Measurements from ENCODE around the gene NRBP1. TPM values are rescaled to one million over a fixed set of nuclear protein-coding genes. Genes with fewer than 3 reads are reported as not detected.
"Not testable (repeated sequence)": the region's sequence is repeated elsewhere in the genome, so short reads cannot be mapped to it uniquely, and the experiment has no call there.

NRBP1 gene
- polyA plus RNA-seq, 3 donors, result 44.9 to 67.0 (median 65.7) TPM

- H3K27ac ChIP-seq (ENCODE audit: low read depth, low read length), result no peak overlapping the region
- WGBS, 3 donors, result 79 to 90% (median 88%) methylated on average over 9 of the region's 9 CpGs
Measured at GRCh38 chr2:27412419-27413152, 15.8 kb upstream of the NRBP1 start.

GRCh38 chr2:27416151-27416550 is 12.3 kb upstream of the NRBP1 start:
- whole genome bisulfite sequencing, 3 donors, result 94 to 95% (median 94%) methylated on average over 6 of the region's 6 CpGs
- no peak overlapping the region for H3K27ac ChIP-seq (ENCODE audit: low read depth, low read length)

GRCh38 chr2:27420996-27421395 is 7.4 kb upstream of the NRBP1 start:
- H3K27ac ChIP-seq (ENCODE audit: low read depth, low read length), result no peak overlapping the region

- no peak overlapping the region for H3K27ac ChIP-seq (ENCODE audit: low read depth, low read length)
- WGBS, 3 donors, result 78 to 89% (median 87%) methylated on average over 4 of the region's 4 CpGs
Measured at GRCh38 chr2:27421660-27422250, 6.7 kb upstream of the NRBP1 start.

- WGBS, 3 donors, result 94 to 97% (median 96%) methylated on average over 3 of the region's 3 CpGs
Measured at GRCh38 chr2:27422958-27423357, 5.5 kb upstream of the NRBP1 start.

GRCh38 chr2:27425039-27425438 is 3.4 kb upstream of the NRBP1 start:
- not testable (repeated sequence) for H3K27ac ChIP-seq (ENCODE audit: low read depth, low read length)
- WGBS, 3 donors, result 69 to 94% (median 91%) methylated on average over 10 of the region's 10 CpGs

More at GRCh38 chr2:27422958-27423357, 5.5 kb upstream of the NRBP1 start:
- no peak overlapping the region for H3K27ac ChIP-seq (ENCODE audit: low read depth, low read length)

GRCh38 chr2:27427863-27428212 is 593 bp upstream of the NRBP1 start:
- no peak overlapping the region for H3K27ac ChIP-seq (ENCODE audit: low read depth, low read length)
- WGBS, 3 donors, result 6 to 15% (median 14%) methylated on average over 7 of the region's 7 CpGs

GRCh38 chr2:27428978-27429541 is 629 bp downstream of the NRBP1 start:
- WGBS, 3 donors, result 0 to 1% (median 0%) methylated on average over 40 to 51 of the region's 51 CpGs
- peak overlapping the region; percentile 51 for H3K27ac ChIP-seq (ENCODE audit: low read depth, low read length)

- H3K27ac ChIP-seq (ENCODE audit: low read depth, low read length), result no peak overlapping the region
Measured at GRCh38 chr2:27431395-27431794, 3.0 kb downstream of the NRBP1 start.

GRCh38 chr2:27435628-27436027 is 7.2 kb downstream of the NRBP1 start:
- no peak overlapping the region for H3K27ac ChIP-seq (ENCODE audit: low read depth, low read length)
- 81 to 90% (median 89%) methylated on average over 6 of the region's 6 CpGs for WGBS, 3 donors

GRCh38 chr2:27441226-27441926 is 12.9 kb downstream of the NRBP1 start:
- H3K27ac ChIP-seq (ENCODE audit: low read depth, low read length), result no peak overlapping the region
- WGBS, 3 donors, result 86 to 92% (median 91%) methylated on average over 10 of the region's 10 CpGs

- WGBS, 3 donors, result 21 to 60% (median 48%) methylated on average over 58 to 80 of the region's 80 CpGs
- no peak within 1 kb of the TSS for H3K27ac ChIP-seq (ENCODE audit: low read depth, low read length)
Measured at GRCh38 chr2:27441958-27442919, 13.8 kb downstream of the NRBP1 start, which contains the start of gene KRTCAP3. Gene KRTCAP3 (plus strand): TSS chr2:27442381. CDS start chr2:27442413, 32 bp downstream.

- no peak overlapping the region for H3K27ac ChIP-seq (ENCODE audit: low read depth, low read length)
- WGBS, 3 donors, result 52 to 83% (median 77%) methylated on average over 6 of the region's 6 CpGs
Measured at GRCh38 chr2:27442920-27443282, 14.5 kb downstream of the NRBP1 start.

GRCh38 chr2:27445155-27445554 is 16.7 kb downstream of the NRBP1 start:
- no peak overlapping the region for H3K27ac ChIP-seq (ENCODE audit: low read depth, low read length)

GRCh38 chr2:27445615-27446014 is 17.2 kb downstream of the NRBP1 start:
- 88 to 93% (median 91%) methylated on average over 8 of the region's 8 CpGs for WGBS, 3 donors
- H3K27ac ChIP-seq (ENCODE audit: low read depth, low read length), result no peak overlapping the region

More at GRCh38 chr2:27445155-27445554, 16.7 kb downstream of the NRBP1 start:
- WGBS, 3 donors, result 92 to 94% (median 92%) methylated on average over 8 of the region's 8 CpGs

GRCh38 chr2:27446057-27446456 is 17.6 kb downstream of the NRBP1 start:
- H3K27ac ChIP-seq (ENCODE audit: low read depth, low read length), result no peak overlapping the region
- WGBS, 3 donors, result 46 to 75% (median 69%) methylated on average over 3 of the region's 3 CpGs

GRCh38 chr2:27448381-27448780 is 19.9 kb downstream of the NRBP1 start:
- no peak overlapping the region for H3K27ac ChIP-seq (ENCODE audit: low read depth, low read length)
- WGBS, 3 donors, result 61 to 86% (median 65%) methylated on average over 3 of the region's 3 CpGs

GRCh38 chr2:27451095-27451494 is 22.7 kb downstream of the NRBP1 start:
- H3K27ac ChIP-seq (ENCODE audit: low read depth, low read length), result no peak overlapping the region
- 37 to 100% (median 40%) methylated on average over 1 of the region's 1 CpG for WGBS, 3 donors

Data from adipose tissue (tissue), 3 donors.